ENCODE results near the gene FHL3. TPM values are rescaled to one million over a fixed set of nuclear protein-coding genes. Genes with fewer than 3 reads are reported as not detected.
A peak's percentile ranks its signal among the peaks of the same experiment; 100 is the strongest.

FHL3 gene
- polyA plus RNA-seq, 1 of the 3 experiments (the other 2 are of a cell fraction), result 6.8 TPM

GRCh38 chr1:37995751-37996345 lies 9.5 kb downstream of the FHL3 start:
- CTCF ChIA-PET, result interaction anchor here (1.0 kb wide), 1 partner anchor 23 kb away, joined by 3 read pairs; no protein-coding TSS in a partner anchor
- peak; percentile 86 for DNase-seq
- POLR2A ChIA-PET, result interaction anchor here (0.6 to 1.2 kb wide), 4 partner anchors 17 to 853 kb away, joined by 3 to 6 read pairs (median 3); partner anchors contain the start of gene UTP11
- TF ChIP-seq REST (IDR thresholded peaks at IDR 0.05; ENCODE audit: low read depth, low read length) (no peak), MEF2A (IDR thresholded peaks at IDR 0.05; ENCODE audit: borderline replicate concordance, low read depth) (no peak), NRF1 (IDR thresholded peaks at IDR 0.05; ENCODE audit: low read depth, low read length) (no peak), SIN3A (IDR thresholded peaks at IDR 0.05; ENCODE audit: borderline replicate concordance, low read depth, low read length) (no peak), EP300 (IDR thresholded peaks at IDR 0.05; ENCODE audit: borderline replicate concordance in 1 of 2, low read depth in 1 of 2, low read length in 1 of 2) (no peak), FOSL2 (IDR thresholded peaks at IDR 0.05; ENCODE audit: borderline replicate concordance, low read depth) (no peak), TCF12 (IDR thresholded peaks at IDR 0.05) (peak; percentile 65), ZBTB33 (IDR thresholded peaks at IDR 0.05; ENCODE audit: borderline replicate concordance, low read depth) (no peak), JUND (IDR thresholded peaks at IDR 0.05) (no peak), CTCF (IDR thresholded peaks at IDR 0.05) (no peak), MXI1 (IDR thresholded peaks at IDR 0.05; ENCODE audit: low read depth, low read length) (no peak), POLR2AphosphoS5 (IDR thresholded peaks at IDR 0.05; ENCODE audit: low read depth, low read length) (peak; percentile 41; the same call in 1 of the 2 replicates), MAX (IDR thresholded peaks at IDR 0.05; ENCODE audit: low read depth) (peak; percentile 30; the same call in 1 of the 2 replicates), TEAD4 (IDR thresholded peaks at IDR 0.05; ENCODE audit: borderline replicate concordance, insufficient read depth) (no peak), RAD21 (IDR thresholded peaks at IDR 0.05; ENCODE audit: low read length) (no peak), USF2 (IDR thresholded peaks at IDR 0.05; ENCODE audit: borderline replicate concordance, low read depth, low read length) (no peak), USF1 (IDR thresholded peaks at IDR 0.05; ENCODE audit: borderline replicate concordance, low read depth) (no peak), TAF1 (IDR thresholded peaks at IDR 0.05; ENCODE audit: borderline replicate concordance, low read depth, low read length) (no peak), SMC3 (IDR thresholded peaks at IDR 0.05; ENCODE audit: low read depth, low read length) (no peak), PBX3 (IDR thresholded peaks at IDR 0.05) (peak; percentile 51; the same call in 1 of the 2 replicates), FOXJ3 (CRISPR knock-in tag; IDR thresholded peaks at IDR 0.05) (no peak), CHD2 (IDR thresholded peaks at IDR 0.05; ENCODE audit: low read length, partially characterized antibody) (no peak)

More at GRCh38 chr1:37995751-37996345, 9.5 kb downstream of the FHL3 start:
- H3K4me2 ChIP-seq, result peak overlapping the region; percentile 45; the same call in 1 of the 2 replicates
- H3F3A ChIP-seq (replicated peaks; ENCODE audit: insufficient read depth), result peaks cover 31% of the 10 kb centered on the region
- no peaks in the 10 kb centered on the region for H3K27me3 ChIP-seq (ENCODE audit: insufficient read depth)
- H3K36me3 ChIP-seq (replicated peaks in 1 of 2; ENCODE audit: control insufficient read depth in 1 of 2, insufficient read depth in 2 of 2, low read length in 1 of 2), result peaks cover 0 to 18% of the 10 kb centered on the region in 2 experiments
- H3K9me2 ChIP-seq, result no peaks in the 10 kb centered on the region
- H3K9ac ChIP-seq, result peak overlapping the region; percentile 17; the same call in 1 of the 2 replicates
- peaks cover 21% of the 10 kb centered on the region; the same call in 1 of the 2 replicates for H3K79me2 ChIP-seq (ENCODE audit: insufficient read depth)
- no peak overlapping the region for H2AFZ ChIP-seq (ENCODE audit: low read depth)
- no peaks in the 10 kb centered on the region for H4K20me1 ChIP-seq (ENCODE audit: insufficient read depth)
- peak overlapping the region in 1 of 2 experiments; percentile 43; a peak in 2 of 4 replicates for H3K4me3 ChIP-seq (ENCODE audit: low read depth in 2 of 2, low read length in 1 of 2)
- H3K27ac ChIP-seq (ENCODE audit: low read depth in 2 of 2, low read length in 1 of 2), result peak overlapping the region in 1 of 2 experiments; percentile 84; a peak in 2 of 4 replicates
- H3K4me1 ChIP-seq (ENCODE audit: control insufficient read depth in 1 of 2, insufficient read depth in 2 of 2, low read depth in 1 of 2, low read length in 1 of 2), result peaks cover 28 to 30% of the 10 kb centered on the region in 2 experiments
- 65% methylated on average over 11 of the region's 46 CpGs for WGBS (ENCODE audit: low lambda C conversion rate)
- H3K9me3 ChIP-seq, result no peaks in the 10 kb centered on the region
